ENCODE measurements around the gene BOLA1.
A peak's percentile ranks its signal among the peaks of the same experiment; 100 is the strongest.
"Not testable (repeated sequence)": the region's sequence is repeated elsewhere in the genome, so short reads cannot be mapped to it uniquely, and the experiment has no call there.

BOLA1 gene

DNA sequence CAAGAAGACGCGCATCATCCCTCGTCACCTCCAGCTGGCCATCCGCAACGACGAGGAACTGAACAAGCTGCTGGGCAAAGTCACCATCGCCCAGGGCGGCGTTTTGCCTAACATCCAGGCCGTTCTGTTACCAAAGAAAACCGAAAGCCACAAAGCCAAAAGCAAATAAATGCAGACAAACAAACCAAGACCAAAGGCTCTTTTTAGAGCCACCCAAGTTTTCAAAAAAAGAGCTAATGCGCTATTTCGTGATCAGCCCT lies 12.2 kb upstream of the BOLA1 start:
- DNase-seq (ENCODE audit: low read depth), result not testable (repeated sequence)

DNA sequence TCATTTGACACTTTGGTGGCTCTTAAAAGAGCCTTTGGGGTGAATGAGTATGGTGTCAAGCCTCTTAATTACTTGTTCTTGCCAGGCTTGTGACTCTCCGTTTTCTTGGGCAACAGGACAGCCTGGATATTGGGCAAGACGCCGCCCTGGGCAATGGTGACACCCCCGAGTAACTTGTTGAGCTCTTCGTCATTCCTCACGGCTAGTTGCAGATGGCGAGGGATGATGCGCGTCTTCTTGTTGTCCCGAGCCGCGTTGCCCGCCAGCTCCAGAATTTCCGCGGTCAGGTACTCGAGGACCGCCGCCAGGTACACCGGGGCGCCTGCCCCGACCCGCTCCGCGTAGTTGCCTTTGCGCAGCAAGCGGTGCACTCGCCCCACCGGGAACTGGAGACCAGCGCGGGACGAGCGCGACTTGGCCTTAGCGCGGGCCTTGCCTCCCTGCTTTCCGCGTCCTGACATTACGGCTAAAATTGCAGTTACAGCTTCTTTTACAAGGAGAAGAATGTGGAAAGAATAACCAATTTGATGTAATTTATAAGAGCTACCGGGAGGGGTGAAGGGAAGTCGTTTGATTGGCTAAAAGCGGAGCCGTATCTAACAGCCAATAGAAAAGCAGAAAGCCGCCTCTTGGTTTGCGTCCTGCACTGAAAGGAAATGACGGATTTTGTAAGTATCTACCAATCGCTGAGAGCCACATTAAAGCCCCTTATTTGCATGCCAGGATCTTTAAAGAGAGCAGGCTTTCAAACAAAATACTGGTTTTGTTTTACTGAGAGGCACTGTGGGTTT lies 11.7 kb upstream of the BOLA1 start:
- peak; percentile 99 for DNase-seq (ENCODE audit: low read depth)

DNA sequence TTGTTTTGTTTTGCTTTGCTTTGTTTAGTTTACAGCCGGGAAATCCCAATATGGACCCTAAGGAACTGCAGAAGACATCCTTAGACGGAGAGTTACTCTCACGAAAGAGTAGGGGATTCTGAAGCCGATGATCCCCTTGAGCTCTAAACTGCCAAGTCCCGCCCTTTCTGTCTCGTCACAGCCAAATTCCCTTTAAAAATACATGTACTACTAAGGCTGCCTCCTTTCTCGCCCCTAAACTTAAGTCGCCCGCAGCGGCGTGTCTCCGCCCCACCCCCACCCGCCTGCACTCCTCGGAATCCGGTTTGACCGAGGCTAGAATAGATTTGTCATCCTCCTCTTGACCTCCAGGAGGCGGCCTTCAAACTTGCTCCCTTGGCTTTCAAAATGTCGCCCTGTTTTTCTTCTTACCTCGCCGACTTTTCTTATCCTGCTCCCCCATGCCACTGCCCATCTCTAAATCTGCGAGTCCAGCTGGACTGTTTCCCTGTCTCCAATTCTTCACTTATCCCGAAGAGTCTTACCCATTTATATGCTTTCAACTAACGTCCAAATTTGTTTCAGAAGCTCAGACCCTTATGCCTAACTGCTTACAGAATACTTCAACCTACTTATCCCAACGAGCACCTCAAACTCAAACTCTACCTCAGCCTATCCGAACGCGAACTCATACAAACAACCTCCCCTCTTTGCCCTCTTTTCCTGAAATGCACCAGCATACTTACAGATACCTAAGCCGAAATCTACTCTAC lies 10.9 kb upstream of the BOLA1 start:
- peak; percentile 87 for DNase-seq (ENCODE audit: low read depth)

DNA sequence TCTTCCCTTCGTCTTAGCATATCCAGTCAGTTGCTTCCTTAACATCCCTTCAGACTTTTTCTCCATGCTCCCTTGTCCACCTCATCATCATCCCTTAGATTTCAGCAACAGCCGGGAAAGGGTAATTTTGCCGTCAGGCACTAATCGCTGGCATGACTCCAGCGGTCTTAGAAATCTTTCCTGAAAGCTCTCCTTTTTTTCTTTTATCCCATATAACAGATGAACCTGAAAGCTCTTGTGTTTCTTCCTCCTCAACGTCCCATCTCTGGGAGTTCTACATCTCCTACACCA lies 10.4 kb upstream of the BOLA1 start:
- DNase-seq (ENCODE audit: low read depth), result no peak

DNA sequence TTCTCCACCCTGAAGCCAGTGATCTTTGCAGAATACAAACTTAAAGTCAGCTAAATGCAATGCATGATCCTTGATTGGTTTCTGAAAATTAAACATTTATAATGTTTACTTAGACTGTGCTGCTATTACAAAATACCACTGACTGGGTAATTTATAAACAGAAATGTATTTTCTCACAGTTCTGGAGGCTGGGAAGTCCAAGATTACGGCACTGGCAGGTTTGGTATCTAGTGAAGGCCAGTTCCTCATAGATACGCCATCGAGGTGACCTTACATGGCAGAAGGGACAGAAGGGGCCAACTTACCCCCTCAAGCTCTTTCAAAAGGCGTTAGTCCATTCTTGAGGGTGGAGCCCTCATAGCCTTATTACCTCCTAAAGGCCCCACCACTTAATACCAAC lies 2.8 kb upstream of the BOLA1 start:
- DNase-seq (ENCODE audit: low read depth), result no peak

DNA sequence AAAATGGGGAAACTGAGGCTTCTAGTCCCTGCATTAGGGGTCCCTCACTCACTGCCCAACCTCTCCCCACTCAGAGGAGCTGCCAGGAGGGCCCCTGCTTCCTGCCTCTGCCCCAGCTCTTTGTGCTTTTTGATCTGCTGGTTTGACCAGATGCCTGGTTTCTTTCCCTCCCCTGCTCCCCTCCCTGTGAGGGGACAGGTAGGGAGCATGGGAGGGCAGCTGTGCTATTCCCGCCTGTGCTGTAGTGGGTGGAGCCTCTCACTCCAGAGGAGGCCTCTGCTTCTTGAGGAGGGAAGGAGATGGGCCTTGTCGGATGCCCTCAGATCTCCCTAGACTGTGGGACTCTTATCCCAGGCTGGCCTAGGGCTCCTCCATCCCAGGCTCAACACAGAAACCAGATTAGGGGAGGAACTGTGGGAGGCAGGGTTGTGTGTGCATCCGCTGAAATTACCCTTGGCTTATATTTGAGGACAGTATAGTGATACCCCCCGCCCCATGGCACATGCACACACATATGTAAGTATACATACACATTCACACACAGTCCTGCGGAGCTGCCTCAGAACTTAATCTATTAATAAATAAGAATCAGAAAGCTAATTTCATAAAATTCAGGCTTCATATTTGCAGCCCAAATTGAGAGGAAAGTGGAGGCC lies 4.6 kb downstream of the BOLA1 start:
- no peak for DNase-seq (ENCODE audit: low read depth)

DNA sequence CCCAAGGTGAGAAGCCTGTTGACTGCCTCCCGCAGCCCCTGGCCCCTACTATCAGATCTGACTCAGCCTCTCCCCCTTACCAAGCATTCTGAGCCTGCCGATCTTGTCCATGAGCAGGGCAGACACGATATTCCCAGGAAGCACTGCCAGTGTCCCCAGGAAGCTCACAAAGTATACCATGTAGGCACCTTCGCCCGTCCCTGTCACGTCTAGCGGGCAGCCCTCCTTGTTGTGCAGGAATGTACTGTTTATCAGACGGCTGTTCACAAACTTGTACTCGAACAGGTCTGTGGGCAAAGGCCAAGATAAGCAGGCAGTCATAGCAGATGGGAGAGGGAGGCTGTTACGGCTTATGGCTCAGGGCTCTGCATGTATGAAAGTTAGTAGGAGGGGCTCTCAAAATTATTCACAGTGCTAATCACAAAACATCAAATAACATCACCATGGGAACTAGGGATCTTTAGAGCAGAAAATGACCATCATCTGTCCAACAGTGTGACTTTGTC lies 7.3 kb downstream of the BOLA1 start:
- DNase-seq (ENCODE audit: low read depth), result no peak

- no peak for DNase-seq (ENCODE audit: low read depth)
Observed at GRCh38 chr1:149914545-149914944, 15.2 kb downstream of the BOLA1 start.

DNA sequence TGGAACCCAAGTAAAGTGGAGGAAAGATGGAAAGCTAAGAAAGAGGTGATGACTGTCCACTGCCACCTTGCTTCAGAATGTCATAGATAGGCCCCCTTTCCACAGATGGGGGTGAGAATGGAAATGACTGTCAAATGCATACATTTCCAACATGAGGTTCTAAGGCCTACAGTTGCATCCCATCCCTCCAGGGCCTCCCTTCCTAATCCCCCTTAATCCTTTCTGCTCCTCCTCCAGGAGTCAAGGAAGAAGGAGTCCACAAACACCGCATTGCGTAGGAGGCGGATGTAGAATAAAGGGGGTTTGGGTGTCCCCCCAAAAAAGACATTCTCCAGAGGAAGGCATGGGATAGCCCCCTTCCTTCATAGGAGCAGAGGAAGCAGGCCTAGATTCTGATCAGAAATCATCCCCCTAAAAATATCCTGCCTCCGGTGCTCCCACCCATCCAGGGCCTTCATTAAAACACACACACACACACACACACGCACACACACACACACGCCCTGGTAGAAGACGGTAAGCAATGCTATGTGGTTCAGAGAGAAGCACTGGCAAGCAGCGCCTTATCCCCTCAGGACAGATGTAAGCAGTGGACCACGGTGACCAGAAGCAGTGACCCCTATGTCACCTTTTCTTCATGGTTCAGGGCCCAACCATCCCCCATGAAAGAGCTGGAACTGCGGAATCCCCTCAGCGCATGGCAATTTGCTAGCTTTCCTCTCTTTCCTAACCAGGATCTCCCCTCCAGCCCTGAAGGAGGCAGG lies 16.2 kb downstream of the BOLA1 start:
- DNase-seq (ENCODE audit: low read depth), result no peak

- no peak for DNase-seq (ENCODE audit: low read depth)
Observed at GRCh38 chr1:149916193-149916897, 17.0 kb downstream of the BOLA1 start.

GRCh38 chr1:149916898-149917252 lies 17.5 kb downstream of the BOLA1 start:
- no peak for DNase-seq (ENCODE audit: low read depth)

DNA sequence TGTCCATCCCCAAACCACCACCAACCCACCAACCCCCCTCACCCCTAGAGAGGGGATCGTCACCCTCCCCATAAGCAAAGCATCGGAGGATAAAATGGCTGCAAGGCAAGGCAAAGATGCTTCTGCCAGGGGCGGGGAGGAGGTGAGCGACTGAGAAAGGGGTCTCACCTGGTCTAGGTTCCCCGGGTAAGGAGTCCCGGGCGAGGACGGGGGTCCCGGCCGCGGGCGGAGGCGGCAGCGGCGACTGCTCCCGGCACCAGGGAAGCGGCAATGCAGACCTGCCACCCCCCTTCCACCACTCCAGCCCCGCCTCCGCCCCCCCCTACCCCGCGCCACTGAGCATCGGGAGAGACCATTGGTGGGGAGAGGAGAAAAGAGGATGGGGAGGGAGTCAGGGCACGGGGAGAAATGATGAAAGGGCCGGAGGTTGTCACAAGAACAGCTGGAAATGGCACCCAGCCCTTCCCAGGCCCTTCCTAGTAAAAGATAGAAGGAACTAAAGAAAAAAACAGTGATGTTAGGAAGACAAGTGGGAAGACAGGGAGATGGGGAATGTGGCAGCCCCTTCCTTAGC lies 18.3 kb downstream of the BOLA1 start, which contains the start of gene SV2A:
SV2A (minus strand) TSS at position 274 of the 574 bp plus-strand sequence. CDS start 4,004 bp downstream, outside the sequence.
- DNase-seq (ENCODE audit: low read depth), result peak; percentile 49

- no peak for DNase-seq (ENCODE audit: low read depth)
Observed at GRCh38 chr1:149923626-149924025, 24.3 kb downstream of the BOLA1 start.

DNA sequence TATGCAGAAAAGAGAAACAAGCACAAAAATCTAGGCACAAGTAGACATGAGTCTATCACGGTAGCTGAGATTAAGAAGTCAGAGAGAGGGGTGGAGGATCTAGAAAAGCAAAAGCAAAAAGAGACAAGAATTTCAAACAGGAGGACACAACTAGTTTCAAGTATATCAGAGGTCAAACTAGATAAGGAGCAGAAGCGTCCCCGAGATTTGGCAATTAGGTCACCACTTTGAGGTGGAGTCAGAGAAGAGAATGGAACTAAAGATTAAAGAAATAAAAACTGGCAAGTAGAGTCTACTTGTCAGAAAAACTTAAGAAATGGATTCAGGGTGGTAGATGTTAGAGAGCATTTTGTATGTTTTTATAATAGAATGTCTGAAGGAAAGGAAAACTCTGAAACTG lies 26.0 kb downstream of the BOLA1 start:
- no peak for DNase-seq (ENCODE audit: low read depth)

DNA sequence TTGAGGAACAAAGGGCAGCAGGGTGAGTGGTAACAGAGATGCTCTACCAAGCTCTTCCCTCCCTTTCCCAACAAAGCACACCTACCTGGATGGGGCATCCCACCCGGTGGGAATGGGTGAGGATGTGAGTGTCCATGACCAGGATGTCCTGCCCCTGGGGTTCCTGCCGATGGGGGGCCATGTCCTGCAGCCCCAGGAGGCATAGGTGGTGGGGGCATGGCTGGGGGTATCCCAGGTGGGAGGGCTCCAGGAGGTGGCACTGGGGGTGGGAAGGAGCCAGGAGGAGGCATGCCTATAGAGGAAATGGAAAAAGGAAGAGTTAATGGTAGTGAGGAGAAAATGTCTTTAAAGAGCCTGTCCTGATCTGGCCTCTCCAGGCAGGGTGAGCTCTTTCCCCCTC lies 26.4 kb downstream of the BOLA1 start:
- no peak for DNase-seq (ENCODE audit: low read depth)

- no peak for DNase-seq (ENCODE audit: low read depth)
Observed at GRCh38 chr1:149926296-149926695, 26.9 kb downstream of the BOLA1 start.

GRCh38 chr1:149927056-149927562 lies 27.7 kb downstream of the BOLA1 start:
- DNase-seq (ENCODE audit: low read depth), result peak; percentile 41

GRCh38 chr1:149927563-149928400 lies 28.4 kb downstream of the BOLA1 start, which contains the start of gene SF3B4:
Gene SF3B4, minus strand, starts transcription at chr1:149927803. Its CDS starts 44 bp downstream, at chr1:149927759.
- peak; percentile 96 for DNase-seq (ENCODE audit: low read depth)

DNA sequence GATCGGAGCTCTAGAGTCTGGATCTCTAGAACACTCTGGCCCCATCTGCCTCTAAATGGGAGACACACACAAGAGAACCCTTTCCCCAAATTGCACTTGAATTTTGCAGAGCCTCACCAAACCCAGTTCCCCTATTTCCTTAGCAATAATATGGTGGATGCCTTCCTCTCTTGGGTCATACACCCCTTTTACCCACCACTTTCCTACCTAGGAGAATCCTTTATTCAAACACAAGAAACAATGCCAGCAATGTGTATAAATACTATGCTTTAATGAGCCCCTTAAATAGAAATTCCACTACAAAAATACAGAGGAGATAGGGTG lies 29.0 kb downstream of the BOLA1 start:
- no peak for DNase-seq (ENCODE audit: low read depth)

DNA sequence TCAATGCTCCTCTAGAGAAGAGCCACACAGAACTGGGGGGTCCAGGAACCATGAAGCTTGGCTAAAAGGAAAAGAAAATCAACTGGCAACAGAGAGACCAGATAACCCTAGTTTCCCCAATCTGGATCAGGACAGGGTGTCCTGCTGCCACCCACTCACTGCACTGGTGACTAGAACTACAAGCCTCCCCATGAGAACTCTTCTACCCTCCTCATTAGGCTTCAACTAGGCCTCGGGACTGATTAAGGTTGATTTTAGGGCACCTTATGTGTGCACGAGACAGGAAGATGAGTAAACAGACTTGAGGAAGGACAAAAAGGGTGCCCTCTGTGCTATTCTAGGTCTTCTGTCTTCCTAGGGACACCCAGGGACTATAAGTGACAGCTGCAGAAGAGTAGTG lies 30.5 kb downstream of the BOLA1 start:
- DNase-seq (ENCODE audit: low read depth), result no peak
